AG10803 (cell line): ENCODE data around the gene CREBBP.

ENCODE experiments used
- DNase-seq: peaks from one replicate; pipeline ENCODE4 v3.0.0; 2010; ENCODE audit warnings: low read depth
- H3K4me3 ChIP-seq: 2 replicates; pipeline ENCODE4 v1.5.1; 2011; ENCODE audit warnings: mild to moderate bottlenecking, low read length, control low read depth
- CTCF ChIP-seq: conservative IDR thresholded peaks from 2 replicates; pipeline ENCODE4 v1.5.1; 2011; ENCODE audit warnings: mild to moderate bottlenecking, low read length, control low read depth, inconsistent platforms

Gene CREBBP

DNA sequence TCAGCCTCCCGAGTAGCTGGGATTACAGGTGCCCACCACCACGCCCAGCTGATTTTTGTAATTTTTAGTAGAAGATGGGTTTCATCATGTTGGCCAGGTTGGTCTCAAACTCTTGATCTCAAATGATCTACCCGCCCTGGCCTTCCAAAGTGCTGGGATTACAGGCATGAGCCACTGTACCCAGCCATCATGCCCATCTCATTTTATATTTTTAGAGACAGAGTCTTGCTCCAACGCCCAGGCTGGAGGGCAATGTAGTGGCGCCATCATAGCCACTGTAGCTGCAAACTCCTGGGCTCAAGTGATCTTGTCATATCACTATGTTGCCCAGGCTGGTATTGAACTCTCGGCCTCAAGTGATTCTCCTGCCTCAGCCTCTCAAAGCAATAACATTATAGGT lies 120.0 kb downstream of the CREBBP start:
- DNase-seq = no peak
- H3K4me3 ChIP-seq = no peak overlapping the region
- TF ChIP-seq CTCF = no peak

DNA sequence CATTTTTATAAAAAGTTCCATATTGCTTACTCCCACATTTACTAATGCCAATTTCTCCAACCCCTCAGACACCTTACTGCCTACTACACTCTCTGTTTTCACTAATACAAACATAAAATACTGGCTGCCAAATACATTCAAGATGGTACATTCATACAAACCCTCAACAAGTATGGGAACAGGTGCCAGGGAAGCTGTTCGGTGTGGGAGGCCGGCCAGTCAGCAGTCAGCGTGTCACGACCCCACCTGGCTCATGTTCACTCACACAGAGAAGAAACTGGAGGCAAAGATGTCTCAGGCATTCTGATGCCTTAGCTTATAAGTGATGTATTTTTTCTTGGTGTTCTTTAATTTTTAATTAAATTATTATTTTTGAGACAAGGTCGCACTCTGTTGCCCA lies 120.8 kb downstream of the CREBBP start:
- TF ChIP-seq CTCF = no peak
- no peak overlapping the region for H3K4me3 ChIP-seq

GRCh38 chr16:3756113-3756512 lies 124.4 kb downstream of the CREBBP start:
- H3K4me3 ChIP-seq = no peak overlapping the region
- DNase-seq = no peak
- TF ChIP-seq CTCF = no peak

More for the DNA sequence above, 120.8 kb downstream of the CREBBP start:
- DNase-seq = no peak

- TF ChIP-seq CTCF = no peak
- no peak for DNase-seq
- H3K4me3 ChIP-seq = no peak overlapping the region
Measured at GRCh38 chr16:3755249-3755648, 125.3 kb downstream of the CREBBP start.

DNA sequence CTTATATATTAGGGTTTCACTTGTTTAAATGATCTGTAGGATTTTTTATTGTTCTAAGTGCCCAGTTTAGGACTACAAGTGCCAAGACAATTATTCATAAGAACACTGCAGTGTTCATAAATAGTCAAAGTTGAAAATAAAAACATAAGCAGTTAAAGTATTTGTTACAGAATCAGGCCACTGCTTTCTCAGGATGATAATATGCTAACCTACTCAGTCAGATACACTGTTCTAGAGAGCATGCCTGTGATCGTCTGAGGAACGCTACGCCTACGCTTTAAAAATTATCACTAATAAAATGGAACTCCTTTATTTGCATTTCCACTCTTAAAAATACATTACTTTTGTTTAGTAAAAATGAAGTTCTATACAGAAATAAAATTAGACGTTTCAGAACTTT lies 125.7 kb downstream of the CREBBP start:
- no peak for DNase-seq
- no peak overlapping the region for H3K4me3 ChIP-seq
- no peak for TF ChIP-seq CTCF

DNA sequence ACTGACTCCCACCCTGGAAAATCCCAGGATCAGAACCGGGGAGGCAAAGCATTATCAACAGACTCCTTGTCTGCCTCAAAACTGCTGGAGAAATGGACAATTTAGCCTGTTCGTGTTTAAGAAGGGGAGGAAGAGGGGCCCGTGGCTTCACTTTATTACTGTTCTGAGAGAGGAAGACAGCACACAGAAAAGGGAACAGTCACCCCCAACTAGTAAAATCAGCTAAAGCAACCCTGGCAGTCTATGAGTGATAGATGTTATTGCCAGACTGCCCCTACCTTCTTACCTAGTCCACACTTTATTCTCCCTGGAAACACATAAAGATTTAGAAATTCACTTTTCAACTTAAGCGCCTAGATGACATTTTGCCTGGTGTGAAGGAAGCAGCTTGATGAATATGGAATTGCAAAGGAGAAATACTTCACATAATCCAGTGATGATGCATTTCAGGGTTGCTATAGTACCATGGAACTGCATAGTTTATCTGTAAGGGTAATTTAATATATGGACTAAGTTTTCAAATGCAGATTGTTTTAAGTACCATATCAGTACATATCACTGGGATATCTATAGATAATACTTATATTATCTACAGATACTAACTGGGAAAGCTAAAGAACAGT lies 126.3 kb downstream of the CREBBP start:
- TF ChIP-seq CTCF = no peak
- peak; percentile 44 for DNase-seq
- no peak overlapping the region for H3K4me3 ChIP-seq

- no peak for DNase-seq
- no peak overlapping the region for H3K4me3 ChIP-seq
- TF ChIP-seq CTCF = no peak
Measured at GRCh38 chr16:3752984-3753383, 127.5 kb downstream of the CREBBP start.
